Measurements from ENCODE around the gene GNG7.

DNA sequence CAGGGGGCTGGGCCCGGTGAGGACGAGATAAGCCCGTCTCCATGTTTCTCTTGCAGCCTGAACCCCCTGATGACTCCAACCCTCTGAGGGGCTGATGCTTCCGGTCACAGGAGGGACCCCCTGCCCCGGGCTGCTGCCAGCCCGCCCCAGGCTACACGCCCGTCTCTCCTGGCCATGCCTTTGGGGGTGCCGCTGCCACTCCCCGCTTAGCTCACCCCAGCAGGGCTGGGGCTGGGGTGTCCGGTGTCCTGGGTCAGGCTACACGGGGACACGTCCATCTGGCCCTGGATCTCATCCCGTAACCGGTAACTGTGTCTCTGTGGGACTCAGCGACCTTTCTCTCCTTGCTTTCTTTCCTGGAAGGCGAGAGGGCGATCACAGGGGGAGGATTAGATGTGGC is 185.8 kb downstream of the GNG7 start:
- TF ChIP-seq, protein P1, sequence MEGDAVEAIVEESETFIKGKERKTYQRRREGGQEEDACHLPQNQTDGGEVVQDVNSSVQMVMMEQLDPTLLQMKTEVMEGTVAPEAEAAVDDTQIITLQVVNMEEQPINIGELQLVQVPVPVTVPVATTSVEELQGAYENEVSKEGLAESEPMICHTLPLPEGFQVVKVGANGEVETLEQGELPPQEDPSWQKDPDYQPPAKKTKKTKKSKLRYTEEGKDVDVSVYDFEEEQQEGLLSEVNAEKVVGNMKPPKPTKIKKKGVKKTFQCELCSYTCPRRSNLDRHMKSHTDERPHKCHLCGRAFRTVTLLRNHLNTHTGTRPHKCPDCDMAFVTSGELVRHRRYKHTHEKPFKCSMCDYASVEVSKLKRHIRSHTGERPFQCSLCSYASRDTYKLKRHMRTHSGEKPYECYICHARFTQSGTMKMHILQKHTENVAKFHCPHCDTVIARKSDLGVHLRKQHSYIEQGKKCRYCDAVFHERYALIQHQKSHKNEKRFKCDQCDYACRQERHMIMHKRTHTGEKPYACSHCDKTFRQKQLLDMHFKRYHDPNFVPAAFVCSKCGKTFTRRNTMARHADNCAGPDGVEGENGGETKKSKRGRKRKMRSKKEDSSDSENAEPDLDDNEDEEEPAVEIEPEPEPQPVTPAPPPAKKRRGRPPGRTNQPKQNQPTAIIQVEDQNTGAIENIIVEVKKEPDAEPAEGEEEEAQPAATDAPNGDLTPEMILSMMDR (conservative IDR thresholded peaks at IDR 0.05; ENCODE audit: low read depth, low read length) = no peak
- no peak for TF ChIP-seq EZH2phosphoT487 (IDR thresholded peaks at IDR 0.05; ENCODE audit: borderline replicate concordance, low read length)
- TF ChIP-seq EZH2 (IDR thresholded peaks at IDR 0.05; ENCODE audit: low read length, unreplicated experiment) = no peak
